NCI-H2081 treated with DMSO at 0.1 percent for 48 hours (cell line): Measurements from ENCODE around the gene MALT1.

ENCODE experiments used
- DNase-seq: peaks from one replicate; lab custom pipeline; 2025; lab: John Stamatoyannopoulos, UW

MALT1 gene

GRCh38 chr18:58653814-58654509, 17.3 kb upstream of the MALT1 start:
- DNase-seq, result no peak

- DNase-seq, result no peak
Observed at GRCh38 chr18:58654896-58655614, 16.2 kb upstream of the MALT1 start.

DNA sequence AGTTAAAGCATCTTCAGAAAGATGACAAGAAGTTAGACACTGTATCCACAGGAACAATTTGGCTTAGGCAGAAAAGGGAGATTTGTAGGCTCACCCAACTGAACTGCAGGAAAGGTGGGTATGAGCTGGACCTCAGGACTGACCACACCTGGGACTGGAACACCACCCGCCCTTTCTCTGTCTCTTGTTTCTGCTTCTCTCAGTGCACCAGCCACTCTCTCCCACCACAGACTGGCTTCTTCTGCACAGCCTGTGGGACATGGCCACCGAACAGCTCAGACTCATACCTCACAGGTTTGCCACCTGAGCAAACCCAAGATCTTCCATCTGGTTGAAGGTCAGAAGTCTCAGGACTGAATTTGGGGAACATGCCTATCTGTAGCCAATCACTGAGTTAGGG, 14.2 kb upstream of the MALT1 start:
- no peak for DNase-seq

- DNase-seq, result no peak
Observed at GRCh38 chr18:58657494-58657893, 13.8 kb upstream of the MALT1 start.

GRCh38 chr18:58659691-58660090, 11.6 kb upstream of the MALT1 start:
- no peak for DNase-seq

DNA sequence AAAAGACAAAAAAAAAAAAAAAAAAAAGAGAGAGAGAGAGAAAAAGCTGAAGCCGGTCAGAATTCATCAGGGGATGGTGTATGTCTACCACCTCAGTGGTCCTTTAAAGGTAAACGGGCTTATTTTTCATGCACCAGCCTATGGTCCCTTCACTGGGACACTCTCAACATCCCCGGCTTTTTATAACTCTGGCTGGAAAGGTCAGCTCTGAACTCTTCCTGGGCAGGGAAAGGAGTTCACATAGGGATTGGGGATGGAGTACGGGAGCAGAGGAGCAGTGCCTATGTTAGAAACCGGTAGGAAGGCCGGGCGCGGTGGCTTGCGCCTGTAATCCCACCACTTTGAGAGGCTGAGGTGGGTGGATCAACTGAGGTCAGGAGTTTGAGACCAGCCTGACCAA, 10.3 kb upstream of the MALT1 start:
- no peak for DNase-seq

GRCh38 chr18:58661423-58661822, 9.8 kb upstream of the MALT1 start:
- DNase-seq, result no peak

DNA sequence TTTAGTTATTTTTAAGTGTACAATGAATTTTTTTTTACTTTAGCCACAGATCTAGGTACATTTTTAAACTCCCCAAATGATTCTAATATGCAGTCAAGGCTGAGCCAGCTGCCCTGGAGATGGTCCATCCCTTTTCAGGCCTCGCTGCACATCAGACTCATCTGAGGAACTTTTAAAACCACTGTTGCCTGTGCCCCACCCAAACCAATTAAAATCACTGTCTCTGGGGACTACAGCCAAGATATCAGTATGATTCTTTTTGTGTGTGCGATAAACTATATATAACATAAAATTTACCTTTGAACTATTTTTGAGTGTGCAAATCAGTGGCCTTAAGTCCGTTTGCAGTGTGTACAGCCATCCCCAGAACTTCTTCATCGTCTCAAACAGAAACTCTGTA, 9.1 kb upstream of the MALT1 start:
- DNase-seq, result no peak

DNA sequence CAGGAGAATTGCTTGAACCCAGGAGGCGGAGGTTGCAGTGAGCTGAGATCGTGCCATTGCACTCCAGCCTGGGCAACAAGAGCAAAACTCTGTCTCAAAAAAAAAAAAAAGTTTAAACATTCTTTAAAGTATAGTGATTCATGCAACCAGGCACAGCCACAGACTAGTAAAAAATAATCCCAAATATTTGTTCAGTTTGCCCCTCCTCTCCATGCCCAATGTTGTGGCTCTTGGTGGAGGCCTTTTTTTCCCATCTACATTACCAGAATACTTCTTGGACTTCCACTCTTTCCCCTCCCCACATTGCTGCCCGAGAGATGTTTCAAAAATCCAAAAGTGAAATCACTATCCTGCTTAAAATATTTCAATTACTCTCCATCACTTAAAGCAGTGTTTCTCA, 5.1 kb upstream of the MALT1 start:
- no peak for DNase-seq

GRCh38 chr18:58668211-58668610, 3.1 kb upstream of the MALT1 start:
- DNase-seq, result no peak

- DNase-seq, result no peak
Observed at GRCh38 chr18:58668897-58669296, 2.4 kb upstream of the MALT1 start.

- peak; percentile 82 for DNase-seq
Observed at GRCh38 chr18:58669731-58670378, 1.4 kb upstream of the MALT1 start.

DNA sequence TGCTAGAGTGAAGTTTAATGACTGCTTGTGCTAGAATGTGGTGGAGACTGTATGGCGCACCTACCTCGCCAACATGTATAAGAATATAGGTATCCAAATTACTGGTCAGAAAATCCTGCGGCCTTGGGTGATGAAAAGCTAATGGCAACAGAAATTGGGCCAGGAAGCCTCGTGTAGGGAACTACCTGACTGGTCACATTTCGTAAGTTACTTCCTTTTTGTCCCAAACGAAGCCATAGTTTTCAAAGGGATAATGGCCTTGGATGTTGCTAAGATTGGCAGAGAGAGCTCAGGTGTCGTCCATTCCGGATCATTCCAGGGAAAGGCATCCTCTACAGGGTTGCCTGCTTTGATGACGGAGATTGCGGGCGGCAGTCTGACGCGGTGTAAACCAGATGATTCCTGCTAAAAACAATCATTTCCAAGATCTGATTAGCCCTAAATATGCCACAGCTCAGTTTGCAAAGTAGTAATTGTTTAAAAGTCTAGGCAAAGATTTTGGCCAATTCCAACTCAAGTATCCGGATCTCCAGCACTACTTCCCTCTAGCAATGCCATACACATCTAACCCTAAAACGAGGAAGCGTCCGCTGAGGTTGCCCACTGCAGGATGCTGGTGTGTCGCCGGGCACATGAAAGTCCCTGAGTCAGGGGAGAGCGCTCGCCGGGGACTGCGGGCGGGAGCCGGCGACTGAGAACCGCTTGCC, 708 bp upstream of the MALT1 start:
- DNase-seq, result no peak

- no peak for DNase-seq
Observed at GRCh38 chr18:58671632-58672564, 633 bp downstream of the MALT1 start.

DNA sequence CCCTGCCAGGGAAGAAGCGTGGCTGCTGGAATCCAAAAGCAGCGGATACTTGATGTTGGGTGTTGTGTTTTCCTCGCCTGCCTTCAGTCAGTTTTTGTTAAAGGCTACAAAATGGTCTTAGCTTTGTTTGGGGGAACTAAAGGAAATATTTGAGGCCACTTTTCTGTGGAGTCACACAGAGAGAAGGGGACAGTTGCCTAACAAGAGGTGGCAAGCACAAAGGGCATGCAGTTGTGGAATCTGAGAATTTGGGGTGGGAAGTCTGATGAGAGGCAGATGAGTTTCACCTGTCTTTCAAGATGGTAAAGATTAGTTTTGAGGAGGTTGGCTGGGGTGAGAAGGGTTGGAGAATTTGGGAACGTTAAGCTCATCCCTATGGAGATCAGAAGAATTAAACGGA, 2.9 kb downstream of the MALT1 start:
- no peak for DNase-seq

GRCh38 chr18:58674863-58675472, 3.7 kb downstream of the MALT1 start:
- DNase-seq, result no peak

- no peak for DNase-seq
Observed at GRCh38 chr18:58676270-58676669, 5.0 kb downstream of the MALT1 start.

GRCh38 chr18:58682429-58683069, 11.3 kb downstream of the MALT1 start:
- DNase-seq, result no peak

GRCh38 chr18:58687871-58688308, 16.6 kb downstream of the MALT1 start:
- DNase-seq, result no peak

DNA sequence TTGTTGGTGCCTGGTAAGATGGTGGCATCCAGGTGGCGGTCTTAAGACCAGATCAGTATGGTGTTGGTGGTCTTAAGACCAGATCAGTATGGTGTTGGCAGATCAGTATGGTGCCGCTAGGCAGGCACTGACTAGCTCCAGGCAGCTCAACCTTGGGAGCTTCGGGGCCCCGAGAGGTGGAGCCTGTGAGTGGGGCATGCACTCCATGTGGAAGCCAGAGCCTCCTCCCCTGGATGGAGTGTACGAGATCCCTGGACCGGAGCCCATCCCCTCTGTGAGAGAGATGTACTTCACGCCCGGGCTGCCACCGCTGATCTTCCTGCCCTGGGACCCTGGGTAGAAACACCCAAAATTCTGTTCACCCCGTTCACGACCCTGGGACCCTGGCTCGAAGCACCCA, 19.0 kb downstream of the MALT1 start:
- DNase-seq, result no peak

DNA sequence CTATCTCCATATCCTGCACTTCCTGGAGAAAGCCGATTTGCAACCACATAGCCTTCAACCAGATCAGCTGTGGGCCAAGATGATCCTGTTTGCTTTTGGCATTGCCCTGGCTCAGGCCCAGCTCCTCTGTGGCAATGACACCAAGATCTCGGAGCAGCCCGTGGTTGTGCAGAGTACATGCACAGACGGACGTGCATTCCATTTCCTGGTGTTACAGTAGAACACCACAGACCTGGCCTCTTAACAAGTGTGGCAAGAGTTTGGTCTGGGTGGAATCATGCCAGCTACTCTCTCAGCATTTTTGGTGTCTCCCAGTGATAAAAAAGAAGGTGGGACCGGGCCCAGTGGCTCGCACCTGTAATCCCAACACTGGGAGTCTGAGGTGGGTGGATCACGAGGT, 20.0 kb downstream of the MALT1 start:
- no peak for DNase-seq
